ENCODE measurements around the gene TIGD1. TPM values are rescaled to one million over a fixed set of nuclear protein-coding genes. Genes with fewer than 3 reads are reported as not detected.

Gene TIGD1
- total RNA-seq, 1 experiment from 2014 or later, result 5.1 TPM

- H3K27ac ChIP-seq (ENCODE audit: low read length), result no peak overlapping the region
- H3K4me3 ChIP-seq (ENCODE audit: low read depth in 2 of 2, low read length in 2 of 2), result no peak overlapping the region
- no TSS peak for BruUV-seq (replicated peaks)
- no peaks in the 10 kb centered on the region for H3K4me1 ChIP-seq (ENCODE audit: control insufficient read depth, insufficient read depth, low read length)
- H3K36me3 ChIP-seq (ENCODE audit: control insufficient read depth, insufficient read depth, low read length), result peaks cover 32% of the 10 kb centered on the region
- DNase-seq (ENCODE audit: low read depth, low spot score) (no peak), ATAC-seq (no peak)
- in situ Hi-C loops (cut with HindIII; ENCODE audit: low pct_unique_long_range_greater_than_20kb, low sequenced_read_pairs), result no loop called here
- TF ChIP-seq REST (IDR thresholded peaks at IDR 0.05; ENCODE audit: insufficient read depth in 1 of 2, low read depth in 2 of 2, low read length in 1 of 2), result no peak
- TF ChIP-seq SIN3A (IDR thresholded peaks at IDR 0.05; ENCODE audit: borderline replicate concordance, insufficient read depth, low read depth, low read length), result no peak
- no peak for TF ChIP-seq TCF7L2 (IDR thresholded peaks at IDR 0.05; ENCODE audit: low read depth, low read length)
- no peak for TF ChIP-seq POLR2AphosphoS5 (IDR thresholded peaks at IDR 0.05; ENCODE audit: low read depth, low read length)
- no peak for TF ChIP-seq CTCF (IDR thresholded peaks at IDR 0.05)
- intact Hi-C loops (cut with micrococcal nuclease; ENCODE audit: unreplicated experiment), result no loop called here
- POLR2A ChIA-PET, result interaction anchor here (0.7 kb wide), 1 partner anchor 27 kb away, joined by 4 read pairs; no protein-coding TSS in a partner anchor
- H3K9me3 ChIP-seq (ENCODE audit: control insufficient read depth, insufficient read depth, low read depth, low read length), result no peaks in the 10 kb centered on the region
- no peaks in the 10 kb centered on the region for H3K27me3 ChIP-seq (ENCODE audit: control insufficient read depth, insufficient read depth, low read length)
- CTCF ChIA-PET, result no interaction called here
Measured at GRCh38 chr2:232563580-232563979, 13.2 kb upstream of the TIGD1 start.

GRCh38 chr2:232562515-232563151 is 12.3 kb upstream of the TIGD1 start:
- in situ Hi-C loops (cut with HindIII; ENCODE audit: low pct_unique_long_range_greater_than_20kb, low sequenced_read_pairs), result no loop called here
- ChIA-PET POLR2A (interaction anchor here (0.5 kb wide), 1 partner anchor 52 kb away, joined by 4 read pairs; no protein-coding TSS in a partner anchor), CTCF (no interaction called here)

More at GRCh38 chr2:232562515-232563151, 12.3 kb upstream of the TIGD1 start:
- intact Hi-C loops (cut with micrococcal nuclease; ENCODE audit: unreplicated experiment), result no loop called here
- no peak overlapping the region for H3K4me3 ChIP-seq (ENCODE audit: low read depth in 2 of 2, low read length in 2 of 2)
- ATAC-seq (peak; percentile 40; the same call in 1 of the 2 replicates), DNase-seq (ENCODE audit: low read depth, low spot score) (no peak)
- no peaks in the 10 kb centered on the region for H3K4me1 ChIP-seq (ENCODE audit: control insufficient read depth, insufficient read depth, low read length)
- H3K9me3 ChIP-seq (ENCODE audit: control insufficient read depth, insufficient read depth, low read depth, low read length), result no peaks in the 10 kb centered on the region
- no peaks in the 10 kb centered on the region for H3K27me3 ChIP-seq (ENCODE audit: control insufficient read depth, insufficient read depth, low read length)
- BruUV-seq (replicated peaks), result no TSS peak
- H3K36me3 ChIP-seq (ENCODE audit: control insufficient read depth, insufficient read depth, low read length), result peaks cover 29% of the 10 kb centered on the region
- TF ChIP-seq SIN3A (IDR thresholded peaks at IDR 0.05; ENCODE audit: borderline replicate concordance, insufficient read depth, low read depth, low read length) (no peak), REST (IDR thresholded peaks at IDR 0.05; ENCODE audit: insufficient read depth in 1 of 2, low read depth in 2 of 2, low read length in 1 of 2) (no peak), POLR2AphosphoS5 (IDR thresholded peaks at IDR 0.05; ENCODE audit: low read depth, low read length) (no peak), TCF7L2 (IDR thresholded peaks at IDR 0.05; ENCODE audit: low read depth, low read length) (no peak), CTCF (IDR thresholded peaks at IDR 0.05) (no peak)
- no peak overlapping the region for H3K27ac ChIP-seq (ENCODE audit: low read length)
